ENCODE data around the gene KRT17. TPM values are rescaled to one million over a fixed set of nuclear protein-coding genes. Genes with fewer than 3 reads are reported as not detected.

The KRT17 gene
- total and polyA plus RNA-seq, 10 of the 15 experiments (the other 5 are each of a cell fraction or from before 2014, with no cell fraction given) = 0.47 to 30.0 (median 2.5) TPM

- intact Hi-C loops (cut with micrococcal nuclease; ENCODE audit: unreplicated experiment) = no loop called here
- in situ Hi-C loops (cut with MboI) = no loop called here
- CTCF ChIA-PET = no interaction called here
- Histone ChIP-seq H3K4me2 (ENCODE audit: control insufficient read depth, insufficient read depth) (no peak overlapping the region), H3K4me1 (ENCODE audit: control insufficient read depth, insufficient read depth, low read length) (no peaks in the 10 kb centered on the region), H3K79me2 (ENCODE audit: control insufficient read depth, insufficient read depth, low read length) (no peaks in the 10 kb centered on the region), H3K4me3 (no peak overlapping the region), H3K36me3 (ENCODE audit: control insufficient read depth in 2 of 2, insufficient read depth in 2 of 2, low read length in 1 of 2) (no peaks in the 10 kb centered on the region), H3K27ac (ENCODE audit: control insufficient read depth, insufficient read depth) (no peak overlapping the region), H3K27me3 (replicated peaks in 1 of 2; ENCODE audit: control insufficient read depth in 2 of 2, insufficient read depth in 2 of 2, low read length in 1 of 2) (peaks cover 0 to 2% of the 10 kb centered on the region in 2 experiments; a peak in 2 of 4 replicates), H3K9me3 (replicated peaks; ENCODE audit: control insufficient read depth, insufficient read depth, low read length) (no peaks in the 10 kb centered on the region), H4K20me1 (ENCODE audit: control insufficient read depth, insufficient read depth) (no peaks in the 10 kb centered on the region), H2AFZ (ENCODE audit: control insufficient read depth, low read depth, low read length) (no peak overlapping the region), H3K9ac (ENCODE audit: control insufficient read depth, insufficient read depth, low read length) (no peak overlapping the region)
- no peak for FAIRE-seq
- ATAC-seq = no peak
- POLR2A ChIA-PET = interaction anchor here (0.5 kb wide), 1 partner anchor 71 kb away, joined by 4 read pairs; no protein-coding TSS in a partner anchor
- WGBS (ENCODE audit: insufficient coverage, insufficient replicate concordance, low lambda C conversion rate, missing lambda C conversion rate) = 2% methylated on average over 3 of the region's 3 CpGs
- RAD21 ChIA-PET (ENCODE audit: unreplicated experiment) = no interaction called here
- BruUV-seq (replicated peaks) = no TSS peak
- SMC1A ChIA-PET (ENCODE audit: uncharacterized antibody, unreplicated experiment) = no interaction called here
- no peak for DNase-seq (ENCODE audit: low read depth, low spot score)
- TF ChIP-seq EZH2 (IDR thresholded peaks at IDR 0.05; ENCODE audit: borderline replicate concordance, control insufficient read depth, low read depth, low read length) (no peak), PBX3 (IDR thresholded peaks at IDR 0.05; ENCODE audit: insufficient replicate concordance, low read depth, low read length) (no peak), E2F4 (IDR thresholded peaks at IDR 0.05; ENCODE audit: low read depth, low read length) (no peak), MAX (IDR thresholded peaks at IDR 0.05; ENCODE audit: low read depth, low read length) (no peak), SIN3A (IDR thresholded peaks at IDR 0.05; ENCODE audit: low read depth, low read length) (no peak), RB1 (IDR thresholded peaks at IDR 0.05; ENCODE audit: borderline replicate concordance) (no peak), PKNOX1 (IDR thresholded peaks at IDR 0.05) (no peak), KLF5 (IDR thresholded peaks at IDR 0.05; ENCODE audit: partially characterized antibody) (no peak), BMI1 (IDR thresholded peaks at IDR 0.05; ENCODE audit: borderline replicate concordance) (no peak), TAF1 (IDR thresholded peaks at IDR 0.05; ENCODE audit: borderline replicate concordance, low read depth, low read length) (no peak), TCF3 (IDR thresholded peaks at IDR 0.05; ENCODE audit: borderline replicate concordance, insufficient read depth, low read depth, low read length) (no peak), CUX1 (IDR thresholded peaks at IDR 0.05; ENCODE audit: insufficient replicate concordance, low read depth, low read length) (no peak), CHD4 (IDR thresholded peaks at IDR 0.05) (no peak)
Measured at GRCh38 chr17:41617136-41617535, 7.2 kb downstream of the KRT17 start.
